Stimulated activated naive CD8-positive, alpha-beta T cell treated with anti-CD3 and anti-CD28 coated beads, Interleukin-15, amount 100 ng/mL, for 72 hours (primary cell): ENCODE measurements around the gene MYBBP1A.
A peak's percentile ranks its signal among the peaks of the same experiment; 100 is the strongest.

ENCODE experiments used
- ATAC-seq: fragments of 150-1000 bp; cut with Tn5 transposase; 2 replicates; pipeline ENCODE4 v1.10.0; 2021; ENCODE audit warnings: mild to moderate bottlenecking, moderate library complexity
- DNase-seq, 2 donors: peaks; one replicate each; pipeline ENCODE4 v3.0.0; 2021 to 2022
- H3K27ac Mint-ChIP-seq, 2 donors: one replicate each; pipeline ENCODE4 v1.8.0; 2022; ENCODE audit warnings: mild to moderate bottlenecking in 2 of 2, mixed read lengths in 2 of 2, moderate library complexity in 2 of 2
- H3K27me3 Mint-ChIP-seq: one replicate; pipeline ENCODE4 v1.8.0; 2022; ENCODE audit warnings: mixed read lengths
- H3K4me1 Mint-ChIP-seq: one replicate; pipeline ENCODE4 v1.8.0; 2022; ENCODE audit warnings: mild to moderate bottlenecking, mixed read lengths
- H3K4me3 Mint-ChIP-seq, 2 donors: one replicate each; pipeline ENCODE4 v1.8.0; 2022; ENCODE audit warnings: mild to moderate bottlenecking in 2 of 2, mixed read lengths in 2 of 2, moderate library complexity in 1 of 2
- H3K9me3 Mint-ChIP-seq, 2 donors: one replicate each; pipeline ENCODE4 v1.8.0; 2022; ENCODE audit warnings: mixed read lengths in 2 of 2

Gene MYBBP1A

DNA sequence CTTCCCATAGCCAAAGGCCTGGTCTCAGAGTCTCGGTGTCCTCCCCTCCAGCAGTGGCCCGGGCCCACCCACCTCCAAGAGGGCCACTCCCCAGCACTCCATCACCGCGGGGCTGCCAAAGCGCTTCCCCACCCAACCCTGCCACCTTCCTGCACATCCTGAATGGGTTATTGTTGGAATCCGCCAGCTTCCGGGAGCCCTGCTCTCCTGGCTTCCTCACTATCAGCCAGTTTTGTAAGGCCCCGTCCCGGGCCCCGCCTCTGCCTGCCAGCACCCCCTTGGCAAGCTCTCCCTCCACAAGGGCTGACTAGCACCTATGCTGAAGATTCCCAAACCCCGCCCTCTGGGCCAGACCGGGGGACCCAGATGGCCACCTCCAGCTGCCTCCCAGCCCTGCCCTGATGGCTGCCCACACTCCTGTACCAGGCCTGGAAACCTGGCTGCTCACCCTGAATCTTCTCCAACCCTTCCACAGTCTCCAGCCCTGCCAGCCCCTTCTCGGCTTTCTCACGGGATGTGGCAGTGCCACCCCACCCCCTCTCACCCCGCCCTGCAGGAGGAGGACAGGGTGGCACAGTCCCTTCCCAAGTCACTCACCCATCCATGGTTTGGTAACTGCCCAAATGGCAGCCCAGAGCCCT lies 14.4 kb downstream of the MYBBP1A start:
- H3K4me3 Mint-ChIP-seq = no peak overlapping the region
- peaks cover 29% of the 10 kb centered on the region for H3K4me1 Mint-ChIP-seq
- ATAC-seq (no peak), DNase-seq (no peak)
- H3K27ac Mint-ChIP-seq = no peak overlapping the region
- H3K9me3 Mint-ChIP-seq = no peaks in the 10 kb centered on the region
- H3K27me3 Mint-ChIP-seq = no peaks in the 10 kb centered on the region

- H3K27ac Mint-ChIP-seq = no peak overlapping the region
- peaks cover 35% of the 10 kb centered on the region for H3K4me1 Mint-ChIP-seq
- no peak overlapping the region for H3K4me3 Mint-ChIP-seq
- no peaks in the 10 kb centered on the region for H3K9me3 Mint-ChIP-seq
- no peak for DNase-seq
- ATAC-seq = no peak
- H3K27me3 Mint-ChIP-seq = no peaks in the 10 kb centered on the region
Observed at GRCh38 chr17:4540224-4540651, 14.9 kb downstream of the MYBBP1A start.

DNA sequence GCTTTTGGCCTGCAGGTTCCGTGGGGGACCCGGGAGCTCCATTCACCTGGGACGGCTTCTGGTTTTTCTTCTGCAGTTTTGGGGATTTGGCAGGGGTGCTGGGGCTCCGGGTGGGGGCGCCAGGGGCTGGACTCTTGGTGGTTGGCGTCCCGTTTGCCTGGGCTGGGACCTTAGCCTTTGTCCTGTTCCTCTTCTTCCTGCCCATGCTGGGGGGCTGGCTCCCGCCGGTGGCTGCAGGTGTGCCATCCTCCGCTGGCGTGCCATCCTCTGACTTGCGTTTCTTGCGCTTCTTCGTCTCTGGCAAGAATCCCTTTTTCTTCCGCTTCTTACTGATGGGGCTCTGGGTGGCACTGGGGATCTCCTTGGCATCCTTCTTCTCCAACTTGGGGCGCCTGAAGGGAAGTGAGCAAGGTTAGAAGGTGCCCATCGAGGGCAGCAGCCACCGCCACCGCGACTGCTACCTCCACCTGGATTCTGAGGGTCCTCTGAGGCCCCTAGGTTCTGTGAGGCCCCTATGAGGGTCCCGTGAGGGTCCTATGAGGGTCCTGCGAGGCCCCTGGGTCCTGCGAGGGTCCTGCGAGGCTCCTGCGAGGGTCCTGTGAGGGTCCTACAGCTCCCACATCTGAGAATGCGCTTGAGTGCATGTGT lies 15.5 kb downstream of the MYBBP1A start:
- Mint-ChIP-seq H3K27me3 (no peaks in the 10 kb centered on the region), H3K4me1 (peaks cover 35% of the 10 kb centered on the region), H3K27ac (peak overlapping the region in 1 of 2 donors; percentile 9), H3K4me3 (no peak overlapping the region), H3K9me3 (no peaks in the 10 kb centered on the region)
- ATAC-seq (no peak), DNase-seq (no peak)

DNA sequence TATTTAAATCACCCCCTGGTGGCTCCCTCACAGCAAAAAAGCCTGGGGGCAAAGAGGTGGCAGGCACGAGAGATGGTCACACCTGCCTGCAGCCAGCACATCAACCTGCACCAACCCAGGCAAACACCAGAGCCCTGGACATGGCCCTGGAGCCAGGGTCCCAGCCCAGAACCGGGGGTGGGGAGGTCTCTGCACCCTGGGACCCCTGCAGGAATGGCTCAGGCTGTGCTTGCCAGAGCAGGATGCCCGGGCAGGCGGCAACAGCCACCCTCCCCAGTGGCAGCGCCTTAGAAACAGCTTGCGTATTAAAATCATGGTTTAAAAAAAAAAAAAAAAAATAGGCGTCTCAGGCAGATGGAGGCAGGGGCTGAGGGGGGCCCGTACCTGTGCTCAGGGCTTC lies 16.2 kb downstream of the MYBBP1A start:
- no peak overlapping the region for H3K4me3 Mint-ChIP-seq
- no peak overlapping the region for H3K27ac Mint-ChIP-seq
- H3K4me1 Mint-ChIP-seq = peaks cover 40% of the 10 kb centered on the region
- no peak for ATAC-seq
- no peak for DNase-seq
- no peaks in the 10 kb centered on the region for H3K27me3 Mint-ChIP-seq
- H3K9me3 Mint-ChIP-seq = no peaks in the 10 kb centered on the region

DNA sequence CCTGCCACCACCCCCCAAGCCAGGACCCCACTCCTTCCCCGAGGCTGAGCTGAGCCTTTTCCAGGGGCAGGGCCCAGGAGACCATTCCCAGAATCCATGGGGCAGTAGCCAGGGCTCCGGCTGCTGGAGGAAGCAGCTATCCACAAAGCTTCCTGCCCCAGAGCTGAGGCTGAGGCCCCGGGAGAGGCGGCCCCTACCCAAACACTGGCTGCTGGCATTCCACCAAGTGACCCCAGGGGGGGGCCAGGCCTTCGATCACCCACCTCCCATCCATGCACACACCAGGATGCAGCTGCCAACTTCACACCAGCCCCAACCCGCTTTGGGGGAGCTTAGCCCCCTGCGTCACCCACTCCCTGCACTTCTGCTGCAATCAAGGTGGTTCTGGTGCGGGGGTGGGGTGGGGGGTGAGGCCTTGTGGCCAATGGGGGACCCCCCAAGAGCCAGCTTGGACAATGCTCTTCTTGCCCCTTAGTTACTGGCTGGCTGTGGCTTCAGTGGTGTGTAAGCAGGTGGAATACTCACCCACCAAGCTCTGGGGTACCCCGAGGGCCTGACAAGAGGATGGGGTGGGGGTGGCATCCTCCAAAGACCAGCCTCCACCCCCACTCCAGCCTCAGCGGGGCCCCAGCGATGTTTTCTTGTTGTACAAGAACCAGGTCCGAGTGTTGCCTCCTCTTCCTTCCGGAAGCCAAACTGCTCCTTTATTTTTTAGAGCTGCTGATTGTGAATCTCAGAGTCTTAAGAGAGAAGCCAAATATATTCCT lies 16.8 kb downstream of the MYBBP1A start:
- peaks cover 46% of the 10 kb centered on the region for H3K4me1 Mint-ChIP-seq
- ATAC-seq (no peak), DNase-seq (no peak)
- peaks cover 4% of the 10 kb centered on the region for H3K27me3 Mint-ChIP-seq
- H3K27ac Mint-ChIP-seq = peak overlapping the region in 1 of 2 donors; percentile 71
- no peaks in the 10 kb centered on the region for H3K9me3 Mint-ChIP-seq
- no peak overlapping the region for H3K4me3 Mint-ChIP-seq

DNA sequence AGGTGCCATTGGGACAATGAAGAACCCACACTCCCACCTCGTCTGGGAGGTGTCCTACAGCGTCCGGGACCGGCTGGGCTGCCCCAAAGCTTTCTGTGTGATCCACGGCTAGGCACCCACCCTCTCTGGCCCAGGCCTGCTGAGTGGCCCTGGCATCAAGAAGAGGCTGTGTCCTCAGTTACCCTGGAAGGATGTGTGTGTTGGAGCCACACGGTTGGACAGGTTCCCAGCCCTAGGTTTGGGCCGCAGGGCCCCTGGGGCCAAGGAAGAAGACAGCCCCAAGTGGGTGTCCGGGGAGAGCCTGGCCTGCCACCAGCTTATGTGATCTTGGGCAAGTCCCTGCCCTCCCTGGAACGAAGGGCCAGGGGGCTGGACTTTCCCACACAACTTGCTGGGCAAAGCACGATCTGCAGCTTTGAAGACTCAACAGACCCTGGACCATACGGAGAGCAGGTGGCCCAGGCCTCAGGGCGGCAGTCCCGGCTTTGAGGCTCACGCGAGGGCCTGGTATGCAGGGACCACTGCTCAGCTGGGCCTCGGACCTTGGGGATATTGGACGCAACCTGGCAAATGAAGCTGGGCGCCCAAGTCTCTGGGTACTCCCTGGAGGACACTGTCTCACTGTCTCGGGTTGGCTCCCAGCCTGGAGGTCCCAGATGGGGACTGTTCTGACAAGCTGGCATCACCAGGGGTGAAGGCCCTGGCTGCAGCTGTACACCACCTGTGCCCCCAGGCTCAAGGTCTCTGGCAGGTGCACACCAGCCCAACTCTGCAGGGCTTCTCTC lies 17.5 kb downstream of the MYBBP1A start:
- DNase-seq (no peak), ATAC-seq (no peak)
- Mint-ChIP-seq H3K9me3 (no peaks in the 10 kb centered on the region), H3K27ac (no peak overlapping the region), H3K27me3 (peaks cover 8% of the 10 kb centered on the region), H3K4me1 (peaks cover 52% of the 10 kb centered on the region), H3K4me3 (no peak overlapping the region)

DNA sequence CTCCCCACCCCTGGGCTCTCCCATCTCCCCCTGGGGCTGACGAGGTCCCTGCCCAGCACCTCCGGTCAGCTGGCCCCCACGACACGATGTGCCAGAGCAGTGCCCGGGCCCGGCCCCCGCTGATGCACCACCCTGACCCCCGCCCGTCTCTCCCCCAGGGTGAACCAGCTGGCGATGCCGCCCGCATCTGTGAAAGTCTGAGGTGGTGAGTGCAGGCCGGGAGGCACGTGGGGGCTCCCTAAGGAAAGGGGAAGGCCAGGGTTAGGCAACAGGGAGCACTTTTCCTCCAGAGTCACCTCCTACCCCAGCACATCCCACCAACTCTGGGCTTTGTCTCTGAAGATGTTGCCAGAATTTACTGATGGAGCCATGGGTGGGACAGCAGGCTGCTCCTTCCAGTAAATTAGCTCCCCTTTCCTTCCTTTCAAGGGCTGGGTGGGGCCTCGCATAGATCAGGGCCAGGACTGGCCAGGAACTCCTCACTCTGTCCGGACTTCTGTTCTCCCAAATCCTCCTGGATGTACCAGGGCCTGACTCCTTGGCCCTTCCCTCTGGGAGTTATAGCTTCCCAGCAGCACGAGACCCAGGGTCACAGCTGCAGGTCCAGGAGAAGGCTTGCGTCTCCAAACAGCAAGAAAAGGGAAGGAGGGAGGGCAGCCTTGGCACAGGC lies 18.3 kb downstream of the MYBBP1A start:
- no peak for DNase-seq
- ATAC-seq = no peak
- peak overlapping the region in 1 of 2 donors; percentile 48 for H3K27ac Mint-ChIP-seq
- no peaks in the 10 kb centered on the region for H3K9me3 Mint-ChIP-seq
- H3K27me3 Mint-ChIP-seq = peaks cover 14% of the 10 kb centered on the region
- no peak overlapping the region for H3K4me3 Mint-ChIP-seq
- peaks cover 45% of the 10 kb centered on the region for H3K4me1 Mint-ChIP-seq

- peak; percentile 3 for ATAC-seq
- H3K27ac Mint-ChIP-seq = no peak overlapping the region
- H3K27me3 Mint-ChIP-seq = peaks cover 18% of the 10 kb centered on the region
- peaks cover 44% of the 10 kb centered on the region for H3K4me1 Mint-ChIP-seq
- no peaks in the 10 kb centered on the region for H3K9me3 Mint-ChIP-seq
- no peak for DNase-seq
- no peak overlapping the region for H3K4me3 Mint-ChIP-seq
Observed at GRCh38 chr17:4536259-4536741, 18.9 kb downstream of the MYBBP1A start.

- ATAC-seq (peak; percentile 5), DNase-seq (no peak)
- Mint-ChIP-seq H3K27me3 (peaks cover 18% of the 10 kb centered on the region), H3K4me1 (peaks cover 39% of the 10 kb centered on the region), H3K4me3 (no peak overlapping the region), H3K9me3 (no peaks in the 10 kb centered on the region), H3K27ac (peak overlapping the region in 1 of 2 donors; percentile 94)
Observed at GRCh38 chr17:4535667-4536258, 19.4 kb downstream of the MYBBP1A start.

GRCh38 chr17:4534928-4535666 lies 20.1 kb downstream of the MYBBP1A start:
- peaks cover 18% of the 10 kb centered on the region for H3K27me3 Mint-ChIP-seq
- no peaks in the 10 kb centered on the region for H3K9me3 Mint-ChIP-seq
- DNase-seq = no peak
- no peak overlapping the region for H3K4me3 Mint-ChIP-seq
- peaks cover 38% of the 10 kb centered on the region for H3K4me1 Mint-ChIP-seq
- H3K27ac Mint-ChIP-seq = no peak overlapping the region
- ATAC-seq = no peak

- H3K4me3 Mint-ChIP-seq = no peak overlapping the region
- ATAC-seq (peak; percentile 10), DNase-seq (no peak)
- H3K27me3 Mint-ChIP-seq = peaks cover 18% of the 10 kb centered on the region
- H3K4me1 Mint-ChIP-seq = peaks cover 38% of the 10 kb centered on the region
- H3K27ac Mint-ChIP-seq = no peak overlapping the region
- no peaks in the 10 kb centered on the region for H3K9me3 Mint-ChIP-seq
Observed at GRCh38 chr17:4534515-4534914, 20.7 kb downstream of the MYBBP1A start.

DNA sequence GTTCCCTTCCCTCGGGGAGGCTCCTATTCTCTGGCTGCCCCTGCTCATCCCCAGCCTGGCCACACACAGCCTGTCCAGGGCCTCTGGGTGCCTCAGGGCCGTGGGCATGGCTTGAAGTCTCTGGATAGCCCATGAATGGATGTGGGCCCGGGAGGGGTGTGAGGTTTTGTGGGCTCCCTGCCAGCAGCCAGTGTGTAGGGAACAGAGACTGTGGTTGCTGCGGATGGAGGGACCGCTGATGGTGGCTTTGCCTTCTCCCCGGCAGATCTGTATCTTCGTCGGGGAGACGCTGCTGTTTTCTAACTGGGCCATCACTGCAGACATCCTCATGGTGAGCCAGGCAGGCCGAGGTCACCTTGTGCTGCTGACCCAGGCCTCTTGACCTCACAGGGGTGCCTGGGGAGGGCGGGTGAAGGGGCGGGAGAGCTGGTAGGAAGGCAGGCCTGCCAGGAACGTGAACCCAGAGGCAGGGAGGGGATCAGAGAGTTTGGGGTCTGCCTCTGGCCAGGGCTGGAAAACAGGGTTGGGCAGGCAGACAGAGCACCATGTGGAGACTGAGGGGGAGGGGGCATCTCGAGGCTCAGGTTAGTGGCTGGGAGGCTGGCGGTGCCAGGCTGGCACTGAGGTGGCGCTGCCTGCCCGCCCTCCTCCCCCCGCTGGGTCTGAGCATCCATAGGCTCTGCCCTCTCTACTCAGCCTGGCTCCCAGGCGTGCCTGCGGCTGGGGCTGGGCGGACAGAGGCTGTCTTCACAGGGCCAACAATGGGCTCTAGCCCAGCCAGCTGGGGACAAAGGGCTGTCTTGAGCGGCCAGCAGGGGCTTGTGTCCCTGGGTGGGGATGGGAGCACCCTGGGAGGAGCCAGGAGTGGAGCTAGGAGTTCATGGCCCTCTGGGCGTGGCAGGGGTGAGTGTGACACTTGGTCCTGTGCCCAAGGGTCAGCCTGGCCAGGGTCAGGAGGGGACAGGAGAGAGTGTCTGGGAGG lies 21.4 kb downstream of the MYBBP1A start:
- no peak for DNase-seq
- peak; percentile 18 for ATAC-seq
- peaks cover 18% of the 10 kb centered on the region for H3K27me3 Mint-ChIP-seq
- no peak overlapping the region for H3K27ac Mint-ChIP-seq
- peaks cover 38% of the 10 kb centered on the region for H3K4me1 Mint-ChIP-seq
- H3K4me3 Mint-ChIP-seq = no peak overlapping the region
- H3K9me3 Mint-ChIP-seq = no peaks in the 10 kb centered on the region

DNA sequence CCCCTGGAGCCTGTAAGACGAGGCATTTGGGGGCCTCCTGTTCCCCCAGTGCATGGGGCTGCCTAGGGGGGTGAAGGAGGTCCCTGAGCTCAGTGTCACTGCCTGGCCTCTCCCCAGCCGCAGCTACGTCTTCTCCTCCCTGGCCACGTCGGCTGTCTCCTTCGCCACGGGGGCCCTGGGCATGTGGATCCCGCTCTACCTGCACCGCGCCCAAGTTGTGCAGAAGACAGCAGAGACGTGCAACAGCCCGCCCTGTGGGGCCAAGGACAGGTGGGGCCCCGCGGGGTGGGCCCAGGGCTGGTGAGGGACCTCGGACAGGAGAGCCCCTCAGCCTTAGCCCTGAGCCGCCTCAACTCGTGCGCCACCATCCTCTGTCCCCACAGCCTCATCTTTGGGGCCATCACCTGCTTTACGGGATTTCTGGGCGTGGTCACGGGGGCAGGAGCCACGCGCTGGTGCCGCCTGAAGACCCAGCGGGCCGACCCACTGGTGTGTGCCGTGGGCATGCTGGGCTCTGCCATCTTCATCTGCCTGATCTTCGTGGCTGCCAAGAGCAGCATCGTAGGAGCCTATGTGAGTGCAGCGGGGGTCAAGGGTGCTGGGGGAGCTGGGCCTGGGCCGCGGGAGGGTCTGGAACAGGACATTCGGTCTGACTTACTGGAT lies 22.2 kb downstream of the MYBBP1A start:
- Mint-ChIP-seq H3K4me3 (no peak overlapping the region), H3K27me3 (peaks cover 18% of the 10 kb centered on the region), H3K4me1 (peaks cover 38% of the 10 kb centered on the region), H3K9me3 (no peaks in the 10 kb centered on the region), H3K27ac (no peak overlapping the region)
- peak; percentile 13 for ATAC-seq
- DNase-seq = no peak
